GM12875 (cell line): Measurements from ENCODE around the gene DISP3.
"Not testable (repeated sequence)": the region's sequence is repeated elsewhere in the genome, so short reads cannot be mapped to it uniquely, and the experiment has no call there.

Source experiments
- H3K4me3 ChIP-seq: one replicate; pipeline ENCODE4 v1.5.1; 2011; ENCODE audit warnings: low read depth, low read length, control low read depth
- TF ChIP-seq, protein P1 (sequence below): IDR thresholded peaks from 2 replicates; pipeline ENCODE4 v1.5.1; 2011; ENCODE audit warnings: low read depth, mild to moderate bottlenecking, control low read depth, inconsistent platforms, low read length, moderate library complexity, borderline replicate concordance; ENCODE audit not compliant: insufficient read depth

DISP3 gene

DNA sequence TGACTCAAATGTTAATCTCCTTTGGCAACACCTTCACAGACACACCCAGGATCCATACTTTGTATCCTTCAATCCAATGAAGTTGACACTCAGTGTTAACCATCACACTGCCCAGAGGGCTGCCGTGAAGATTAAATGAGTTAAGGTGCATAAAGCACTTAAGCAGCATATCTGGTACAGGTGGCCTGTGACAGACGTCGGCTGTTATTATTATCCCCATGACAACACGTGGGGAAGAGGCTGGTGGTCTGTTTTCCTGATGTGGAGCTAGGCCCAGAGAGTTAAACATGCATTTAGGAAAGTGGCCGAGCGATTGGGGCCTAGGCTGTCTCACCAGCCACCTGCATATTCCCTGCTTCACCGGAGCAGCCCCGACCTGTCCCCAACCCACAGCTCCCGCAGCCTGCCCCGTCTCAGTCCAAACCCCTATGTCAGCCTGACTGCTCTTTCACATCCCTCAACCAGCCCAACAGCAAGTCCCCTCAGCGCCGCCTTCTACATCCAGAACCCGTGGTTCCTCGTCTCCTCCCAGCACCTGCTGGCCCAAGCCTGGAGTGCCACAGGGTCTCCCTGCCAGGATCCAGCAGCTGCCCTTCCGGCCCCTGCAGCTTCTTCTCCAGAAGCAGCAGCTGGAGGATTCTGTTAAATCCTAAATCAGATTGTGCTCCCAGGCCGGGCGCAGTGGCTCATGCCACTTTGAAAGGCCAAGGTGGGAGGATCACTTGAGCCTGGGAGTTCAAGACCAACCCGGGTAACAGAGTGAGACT lies 97.3 kb downstream of the DISP3 start:
- no peak overlapping the region for H3K4me3 ChIP-seq
- TF ChIP-seq, protein P1, sequence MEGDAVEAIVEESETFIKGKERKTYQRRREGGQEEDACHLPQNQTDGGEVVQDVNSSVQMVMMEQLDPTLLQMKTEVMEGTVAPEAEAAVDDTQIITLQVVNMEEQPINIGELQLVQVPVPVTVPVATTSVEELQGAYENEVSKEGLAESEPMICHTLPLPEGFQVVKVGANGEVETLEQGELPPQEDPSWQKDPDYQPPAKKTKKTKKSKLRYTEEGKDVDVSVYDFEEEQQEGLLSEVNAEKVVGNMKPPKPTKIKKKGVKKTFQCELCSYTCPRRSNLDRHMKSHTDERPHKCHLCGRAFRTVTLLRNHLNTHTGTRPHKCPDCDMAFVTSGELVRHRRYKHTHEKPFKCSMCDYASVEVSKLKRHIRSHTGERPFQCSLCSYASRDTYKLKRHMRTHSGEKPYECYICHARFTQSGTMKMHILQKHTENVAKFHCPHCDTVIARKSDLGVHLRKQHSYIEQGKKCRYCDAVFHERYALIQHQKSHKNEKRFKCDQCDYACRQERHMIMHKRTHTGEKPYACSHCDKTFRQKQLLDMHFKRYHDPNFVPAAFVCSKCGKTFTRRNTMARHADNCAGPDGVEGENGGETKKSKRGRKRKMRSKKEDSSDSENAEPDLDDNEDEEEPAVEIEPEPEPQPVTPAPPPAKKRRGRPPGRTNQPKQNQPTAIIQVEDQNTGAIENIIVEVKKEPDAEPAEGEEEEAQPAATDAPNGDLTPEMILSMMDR, result no peak

DNA sequence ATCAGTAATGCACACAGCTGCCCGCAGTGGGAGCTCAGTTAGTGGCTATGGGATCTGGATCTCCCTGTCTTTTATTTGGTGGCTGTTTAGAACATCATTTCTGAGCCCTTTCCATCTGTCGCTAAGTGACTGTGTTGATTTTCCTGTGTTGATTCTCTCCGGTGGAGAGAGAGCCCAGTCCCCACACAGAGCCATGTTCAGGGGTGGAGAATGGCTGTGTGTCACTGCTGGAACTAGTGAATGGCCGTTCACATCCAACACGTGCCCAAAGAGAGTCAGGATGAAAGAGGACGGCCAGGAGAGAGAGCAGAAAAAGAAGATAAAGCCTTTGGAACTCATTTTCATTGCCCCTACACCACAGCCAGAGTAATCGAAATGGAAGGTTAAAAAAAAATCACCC lies 99.0 kb downstream of the DISP3 start:
- no peak overlapping the region for H3K4me3 ChIP-seq
- TF ChIP-seq, protein P1, result no peak

DNA sequence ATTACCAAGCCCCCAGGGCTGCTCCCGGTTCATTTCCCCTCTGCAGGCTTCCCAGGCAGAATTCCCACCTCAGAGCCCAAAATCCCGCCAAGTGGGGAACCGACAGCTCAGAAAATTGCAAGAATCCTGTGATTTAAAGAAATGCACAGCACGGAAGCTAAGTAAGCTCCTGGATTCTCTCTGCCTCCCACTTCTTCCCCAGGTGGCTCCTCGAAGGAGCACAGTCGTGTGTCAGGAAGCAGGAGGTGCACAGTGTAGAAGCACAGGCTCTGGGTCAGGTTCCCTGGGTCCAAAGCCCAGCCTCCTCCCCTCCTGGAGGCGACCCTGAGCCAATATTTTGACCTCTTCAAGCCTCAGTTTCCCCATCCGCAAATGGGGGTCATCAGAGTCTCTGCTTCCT lies 100.6 kb downstream of the DISP3 start:
- TF ChIP-seq, protein P1, result no peak
- no peak overlapping the region for H3K4me3 ChIP-seq

DNA sequence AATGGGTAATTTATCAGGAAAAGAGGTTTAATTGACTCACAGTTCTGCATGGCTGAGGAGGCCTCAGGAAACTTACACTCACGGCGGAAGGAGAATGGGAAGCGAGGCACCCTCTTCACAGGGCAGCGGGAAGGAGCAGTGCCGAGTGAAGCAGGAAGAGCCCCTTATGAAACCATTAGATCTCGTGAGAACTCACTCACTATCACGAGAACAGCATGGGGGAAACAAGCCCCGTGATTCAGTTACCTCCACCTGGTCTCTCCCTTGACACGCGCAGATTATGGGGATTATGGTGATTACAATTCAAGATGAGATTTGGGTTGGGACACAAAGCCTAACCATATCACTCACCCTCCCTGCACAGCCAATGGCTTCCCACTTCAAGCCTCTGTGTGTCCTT lies 101.1 kb downstream of the DISP3 start:
- H3K4me3 ChIP-seq, result not testable (repeated sequence)

DNA sequence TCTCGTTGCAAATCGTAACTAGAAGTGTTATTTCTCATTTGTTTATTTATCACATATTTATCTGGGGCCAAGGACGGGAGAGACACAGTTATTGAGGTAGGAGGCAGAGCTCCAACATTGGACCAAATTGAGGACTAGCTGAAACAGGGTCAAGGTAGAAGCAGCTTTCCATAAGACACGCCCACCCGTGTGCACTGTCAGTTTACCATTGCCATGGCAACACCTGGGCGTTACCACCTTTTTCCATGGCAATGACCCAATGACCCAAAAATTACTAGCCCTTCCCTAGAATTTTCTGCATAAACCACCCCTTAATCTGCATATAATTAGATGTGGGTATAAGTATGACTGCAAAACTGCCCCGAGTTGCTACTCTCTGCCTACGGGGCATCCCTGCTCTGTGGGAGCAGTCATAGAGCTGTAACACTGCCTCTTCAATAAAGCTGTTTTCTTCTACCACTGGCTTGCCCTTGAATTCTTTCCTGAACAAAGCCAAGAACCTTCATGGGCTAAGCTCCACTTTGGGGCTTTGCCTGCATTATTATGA lies 102.6 kb downstream of the DISP3 start:
- TF ChIP-seq, protein P1, result no peak
- no peak overlapping the region for H3K4me3 ChIP-seq

DNA sequence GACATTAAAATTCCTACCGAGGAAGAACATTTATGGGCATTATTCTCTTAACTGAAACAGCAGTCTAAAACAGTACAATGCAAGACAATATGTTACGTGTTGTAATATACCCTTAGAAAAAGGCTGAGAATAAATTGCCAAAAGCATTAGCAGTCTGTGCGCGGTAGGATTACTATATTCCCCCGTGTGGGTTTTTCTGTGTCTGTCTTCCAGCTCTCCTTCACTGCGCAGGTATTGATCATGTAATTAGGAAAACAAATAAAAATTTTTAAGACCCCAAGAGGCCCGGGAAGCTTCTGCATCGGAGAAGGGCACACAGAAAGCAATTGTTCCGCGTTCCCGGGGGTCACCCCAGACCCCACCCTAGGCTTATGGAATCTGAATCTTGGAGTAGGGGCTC lies 106.4 kb downstream of the DISP3 start:
- no peak overlapping the region for H3K4me3 ChIP-seq
- TF ChIP-seq, protein P1, result no peak
